MM.1S (cell line): ENCODE data around the gene PSMD8.

Source experiments
- DNase-seq: peaks from one replicate; pipeline ENCODE4 v3.0.0-alpha.2; 2015
- H2AFZ ChIP-seq: fragments of 300-600 bp; sonication (generic); 2 replicates; pipeline ENCODE4 v1.6.0; 2016; ENCODE audit warnings: antibody characterized with exemption, low read length
- H3F3A ChIP-seq: fragments of 300-600 bp; sonication (generic); 2 replicates; pipeline ENCODE4 v1.6.1; 2016; ENCODE audit warnings: mild to moderate bottlenecking, antibody characterized with exemption, low read length, moderate library complexity, mixed read lengths; ENCODE audit not compliant: insufficient read depth
- H3K27ac ChIP-seq: fragments of 300-600 bp; sonication (generic); 2 replicates; pipeline ENCODE4 v1.5.1; 2016; ENCODE audit warnings: mild to moderate bottlenecking, low read length
- H3K27me3 ChIP-seq: fragments of 300-600 bp; sonication (generic); replicated peaks from 2 replicates; pipeline ENCODE4 v1.6.0; 2016; ENCODE audit warnings: low read length; ENCODE audit not compliant: insufficient read depth
- H3K36me3 ChIP-seq: fragments of 300-600 bp; sonication (generic); replicated peaks from 2 replicates; pipeline ENCODE4 v1.6.1; 2016; ENCODE audit warnings: mild to moderate bottlenecking, low read length, mixed read lengths; ENCODE audit not compliant: insufficient read depth
- H3K4me1 ChIP-seq: fragments of 300-600 bp; sonication (generic); 2 replicates; pipeline ENCODE4 v1.6.1; 2016; ENCODE audit warnings: low read length, mixed read lengths
- H3K4me2 ChIP-seq: fragments of 300-600 bp; sonication (generic); 2 replicates; pipeline ENCODE4 v1.6.0; 2016; ENCODE audit warnings: low read depth, low read length
- H3K4me3 ChIP-seq: fragments of 300-600 bp; sonication (generic); 2 replicates; pipeline ENCODE4 v1.5.1; 2016; ENCODE audit warnings: low read length, mixed read lengths
- H3K79me2 ChIP-seq: fragments of 300-600 bp; sonication (generic); 2 replicates; pipeline ENCODE4 v1.6.1; 2016; ENCODE audit warnings: mixed run types, low read length, mixed read lengths
- H3K9ac ChIP-seq: fragments of 300-600 bp; sonication (generic); 2 replicates; pipeline ENCODE4 v1.6.1; 2016; ENCODE audit warnings: low read length, mixed read lengths
- H3K9me2 ChIP-seq: fragments of 300-600 bp; sonication (generic); replicated peaks from 2 replicates; pipeline ENCODE4 v1.6.1; 2016; ENCODE audit warnings: mild to moderate bottlenecking, low read length, mixed read lengths; ENCODE audit not compliant: insufficient read depth
- H3K9me3 ChIP-seq: fragments of 300-600 bp; sonication (generic); replicated peaks from 2 replicates; pipeline ENCODE4 v1.6.1; 2016; ENCODE audit warnings: mild to moderate bottlenecking, low read length, mixed read lengths; ENCODE audit not compliant: insufficient read depth
- H4K20me1 ChIP-seq: fragments of 300-600 bp; sonication (generic); 2 replicates; pipeline ENCODE4 v1.6.1; 2016; ENCODE audit warnings: mild to moderate bottlenecking, low read length, moderate library complexity, mixed read lengths; ENCODE audit not compliant: insufficient read depth
- CTCF ChIP-seq: fragments of 300-600 bp; sonication (generic); IDR thresholded peaks from 2 replicates; pipeline ENCODE4 v1.5.1; 2016; ENCODE audit warnings: antibody characterized with exemption, low read length, mixed read lengths
- EZH2 ChIP-seq: fragments of 300-600 bp; sonication (generic); optimal IDR thresholded peaks from 2 replicates; pipeline ENCODE3; 2017; ENCODE audit warnings: low read depth, mild to moderate bottlenecking, antibody characterized with exemption, low read length, mixed read lengths
- EZH2phosphoT487 ChIP-seq: fragments of 300-600 bp; sonication (generic); IDR thresholded peaks from 2 replicates; pipeline ENCODE4 v1.6.1; 2018; ENCODE audit warnings: antibody characterized with exemption, low read length

The PSMD8 gene

DNA sequence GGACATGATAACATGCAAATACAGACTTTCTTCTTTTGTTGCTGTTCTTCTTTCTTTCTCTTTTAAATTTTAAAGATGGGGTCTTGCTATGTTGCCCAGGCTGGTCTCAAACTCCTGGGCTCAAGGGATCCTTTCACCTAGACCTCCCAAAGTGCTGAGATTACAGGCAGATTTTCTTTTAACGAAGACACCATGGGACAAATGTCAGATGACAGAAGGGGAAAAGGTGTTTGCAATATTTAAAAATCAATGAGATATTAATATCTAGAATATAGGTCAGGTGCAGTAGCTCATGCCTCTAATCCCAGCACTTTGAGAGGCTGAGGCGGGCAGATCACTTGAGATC is 55.4 kb downstream of the PSMD8 start:
- no peak for DNase-seq
- TF ChIP-seq EZH2, result no peak
- no peak for TF ChIP-seq EZH2phosphoT487
- no peak for TF ChIP-seq CTCF
- H3F3A ChIP-seq, result no peaks in the 10 kb centered on the region
- H3K9me3 ChIP-seq, result no peaks in the 10 kb centered on the region
- no peaks in the 10 kb centered on the region for H3K9me2 ChIP-seq
- no peak overlapping the region for H3K27ac ChIP-seq
- no peaks in the 10 kb centered on the region for H3K36me3 ChIP-seq
- H3K4me1 ChIP-seq, result no peaks in the 10 kb centered on the region
- no peak overlapping the region for H3K4me2 ChIP-seq
- no peaks in the 10 kb centered on the region for H4K20me1 ChIP-seq
- no peak overlapping the region for H3K9ac ChIP-seq
- H3K27me3 ChIP-seq, result peaks cover 61% of the 10 kb centered on the region
- no peaks in the 10 kb centered on the region for H3K79me2 ChIP-seq
- H3K4me3 ChIP-seq, result no peak overlapping the region
- H2AFZ ChIP-seq, result no peak overlapping the region

GRCh38 chr19:38430931-38431330 is 56.6 kb downstream of the PSMD8 start:
- no peak for DNase-seq
- Histone ChIP-seq H3K79me2 (no peaks in the 10 kb centered on the region), H3K4me3 (no peak overlapping the region)

DNA sequence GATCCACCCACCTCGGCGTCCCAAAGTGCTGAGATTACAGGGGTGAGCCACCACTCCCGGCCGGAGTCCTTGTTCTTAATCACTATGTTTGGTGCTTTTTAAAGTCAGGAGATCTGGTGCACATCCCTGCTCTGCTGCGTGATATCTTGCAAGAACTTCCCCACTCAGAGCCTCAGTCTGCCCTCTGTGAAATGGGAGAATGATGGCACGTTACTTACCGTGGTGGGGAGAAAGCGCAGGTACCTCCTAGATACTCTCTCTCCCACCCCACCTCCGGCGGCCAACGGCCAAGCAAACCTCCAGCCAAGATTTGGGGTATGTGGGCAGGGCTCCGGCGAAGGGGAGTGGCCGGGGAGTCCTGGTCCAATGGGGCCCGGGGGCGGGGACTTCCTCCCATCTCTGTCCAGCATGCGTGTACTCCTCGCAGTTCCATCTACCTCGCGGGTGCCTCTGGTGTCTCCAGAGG is 58.9 kb downstream of the PSMD8 start, which contains the start of gene RYR1:
Gene RYR1 (plus strand): TSS at position 424 of the 466 bp plus-strand sequence. CDS start 139 bp downstream, outside the sequence.
- H3K4me3 ChIP-seq, result no peak within 1 kb of the TSS
- no peaks in the 10 kb centered on the region for H4K20me1 ChIP-seq
- no peaks in the 10 kb centered on the region for H3K4me1 ChIP-seq
- H2AFZ ChIP-seq, result no peak within 1 kb of the TSS
- no peaks in the 10 kb centered on the region for H3K36me3 ChIP-seq
- no peaks in the 10 kb centered on the region for H3F3A ChIP-seq
- TF ChIP-seq EZH2phosphoT487, result no peak
- H3K9me2 ChIP-seq, result no peaks in the 10 kb centered on the region
- H3K9ac ChIP-seq, result no peak within 1 kb of the TSS
- H3K4me2 ChIP-seq, result no peak within 1 kb of the TSS
- no peak within 1 kb of the TSS for H3K27ac ChIP-seq
- peaks cover 67% of the 10 kb centered on the region for H3K27me3 ChIP-seq
- peak; percentile 16 for DNase-seq
- H3K9me3 ChIP-seq, result no peaks in the 10 kb centered on the region
- H3K79me2 ChIP-seq, result no peaks in the 10 kb centered on the region

More at GRCh38 chr19:38430931-38431330, 56.6 kb downstream of the PSMD8 start:
- Histone ChIP-seq H3K9me3 (no peaks in the 10 kb centered on the region), H3K4me2 (no peak overlapping the region), H3K27ac (no peak overlapping the region), H3K9ac (no peak overlapping the region), H2AFZ (no peak overlapping the region), H3K4me1 (no peaks in the 10 kb centered on the region), H3K9me2 (no peaks in the 10 kb centered on the region), H3F3A (no peaks in the 10 kb centered on the region), H4K20me1 (no peaks in the 10 kb centered on the region), H3K36me3 (no peaks in the 10 kb centered on the region), H3K27me3 (peaks cover 58% of the 10 kb centered on the region)
- TF ChIP-seq EZH2 (no peak), CTCF (no peak), EZH2phosphoT487 (no peak)
